ENCODE data around the gene PAX5. TPM values are rescaled to one million over a fixed set of nuclear protein-coding genes. Genes with fewer than 3 reads are reported as not detected.

The PAX5 gene
- total RNA-seq, 1 experiment from 2014 or later, result not detected

DNA sequence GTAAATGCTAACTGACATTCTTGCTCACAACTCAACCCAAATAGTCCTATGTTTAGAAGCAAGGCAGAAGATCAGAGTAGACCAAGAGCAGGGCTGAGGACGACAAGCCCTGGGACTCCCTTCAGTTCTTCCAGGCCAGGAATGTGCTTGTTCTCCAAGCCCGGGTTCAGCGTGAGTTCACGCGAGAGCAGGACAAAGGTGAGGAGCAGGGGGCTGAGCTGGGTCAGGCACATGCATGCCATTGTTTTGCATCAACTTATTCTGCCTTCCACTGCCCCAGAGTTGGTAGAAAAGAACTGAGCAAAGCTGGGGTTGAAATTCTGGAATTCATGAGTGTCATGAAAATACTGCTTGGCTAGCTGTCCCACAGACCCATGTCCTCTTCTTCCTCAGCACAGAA, 206.5 kb downstream of the PAX5 start:
- intact Hi-C loops (cut with micrococcal nuclease; ENCODE audit: unreplicated experiment), result no loop called here
- Histone ChIP-seq H3K9me2 (ENCODE audit: insufficient read depth) (no peaks in the 10 kb centered on the region), H3K36me3 (ENCODE audit: low read depth) (no peaks in the 10 kb centered on the region), H4K20me1 (ENCODE audit: insufficient read depth) (no peaks in the 10 kb centered on the region), H3K4me1 (replicated peaks; ENCODE audit: insufficient read depth) (no peaks in the 10 kb centered on the region), H3K9me3 (ENCODE audit: insufficient read depth, low read depth) (no peaks in the 10 kb centered on the region), H3F3A (ENCODE audit: insufficient read depth, low read depth) (no peaks in the 10 kb centered on the region), H3K27me3 (ENCODE audit: insufficient read depth, low read depth) (peaks cover 30% of the 10 kb centered on the region), H3K4me3 (no peak overlapping the region), H2AFZ (no peak overlapping the region), H3K27ac (no peak overlapping the region), H3K4me2 (no peak overlapping the region), H3K79me2 (ENCODE audit: low read depth) (no peaks in the 10 kb centered on the region)
- ChIA-PET CTCF (no interaction called here), POLR2A (ENCODE audit: unreplicated experiment) (no interaction called here)
- no TSS peak for BruUV-seq (replicated peaks)
- DNase-seq, result no peak
- TF ChIP-seq EZH2 (IDR thresholded peaks at IDR 0.05; ENCODE audit: low read depth), result no peak
- TF ChIP-seq, protein P1, sequence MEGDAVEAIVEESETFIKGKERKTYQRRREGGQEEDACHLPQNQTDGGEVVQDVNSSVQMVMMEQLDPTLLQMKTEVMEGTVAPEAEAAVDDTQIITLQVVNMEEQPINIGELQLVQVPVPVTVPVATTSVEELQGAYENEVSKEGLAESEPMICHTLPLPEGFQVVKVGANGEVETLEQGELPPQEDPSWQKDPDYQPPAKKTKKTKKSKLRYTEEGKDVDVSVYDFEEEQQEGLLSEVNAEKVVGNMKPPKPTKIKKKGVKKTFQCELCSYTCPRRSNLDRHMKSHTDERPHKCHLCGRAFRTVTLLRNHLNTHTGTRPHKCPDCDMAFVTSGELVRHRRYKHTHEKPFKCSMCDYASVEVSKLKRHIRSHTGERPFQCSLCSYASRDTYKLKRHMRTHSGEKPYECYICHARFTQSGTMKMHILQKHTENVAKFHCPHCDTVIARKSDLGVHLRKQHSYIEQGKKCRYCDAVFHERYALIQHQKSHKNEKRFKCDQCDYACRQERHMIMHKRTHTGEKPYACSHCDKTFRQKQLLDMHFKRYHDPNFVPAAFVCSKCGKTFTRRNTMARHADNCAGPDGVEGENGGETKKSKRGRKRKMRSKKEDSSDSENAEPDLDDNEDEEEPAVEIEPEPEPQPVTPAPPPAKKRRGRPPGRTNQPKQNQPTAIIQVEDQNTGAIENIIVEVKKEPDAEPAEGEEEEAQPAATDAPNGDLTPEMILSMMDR (conservative IDR thresholded peaks at IDR 0.05), result no peak

DNA sequence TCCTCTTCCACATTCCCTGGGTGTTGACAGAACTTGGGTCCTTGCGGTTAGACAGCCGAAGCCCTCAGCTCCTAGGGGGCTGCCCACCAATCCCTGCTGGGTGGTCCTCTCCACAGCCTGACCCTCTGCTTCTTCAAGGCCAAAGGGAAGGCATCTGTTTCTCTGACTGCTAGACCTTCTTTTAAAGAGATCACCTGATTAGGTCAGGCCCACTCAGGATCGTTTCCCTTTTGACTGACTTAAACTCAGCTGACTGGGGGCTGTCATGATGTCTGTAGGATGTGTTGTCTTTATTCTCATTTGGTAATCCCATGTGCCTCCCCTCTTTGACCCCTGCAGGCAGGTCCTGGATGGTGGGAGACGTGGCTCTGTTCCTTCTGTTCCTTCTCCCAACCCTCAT, 207.5 kb downstream of the PAX5 start:
- H3K79me2 ChIP-seq (ENCODE audit: low read depth), result no peaks in the 10 kb centered on the region
- no peaks in the 10 kb centered on the region for H3K36me3 ChIP-seq (ENCODE audit: low read depth)
- TF ChIP-seq EZH2 (IDR thresholded peaks at IDR 0.05; ENCODE audit: low read depth), result no peak
- TF ChIP-seq, protein P1 (conservative IDR thresholded peaks at IDR 0.05), result no peak
- H4K20me1 ChIP-seq (ENCODE audit: insufficient read depth), result no peaks in the 10 kb centered on the region
- DNase-seq, result no peak
- no peaks in the 10 kb centered on the region for H3F3A ChIP-seq (ENCODE audit: insufficient read depth, low read depth)
- POLR2A ChIA-PET (ENCODE audit: unreplicated experiment), result no interaction called here
- intact Hi-C loops (cut with micrococcal nuclease; ENCODE audit: unreplicated experiment), result no loop called here
- no peak overlapping the region for H2AFZ ChIP-seq
- H3K27ac ChIP-seq, result no peak overlapping the region
- no peaks in the 10 kb centered on the region for H3K4me1 ChIP-seq (replicated peaks; ENCODE audit: insufficient read depth)
- peaks cover 32% of the 10 kb centered on the region for H3K27me3 ChIP-seq (ENCODE audit: insufficient read depth, low read depth)
- BruUV-seq (replicated peaks), result no TSS peak
- CTCF ChIA-PET, result no interaction called here
- H3K9me2 ChIP-seq (ENCODE audit: insufficient read depth), result no peaks in the 10 kb centered on the region
- H3K9me3 ChIP-seq (ENCODE audit: insufficient read depth, low read depth), result no peaks in the 10 kb centered on the region
- H3K4me3 ChIP-seq, result no peak overlapping the region
- no peak overlapping the region for H3K4me2 ChIP-seq

DNA sequence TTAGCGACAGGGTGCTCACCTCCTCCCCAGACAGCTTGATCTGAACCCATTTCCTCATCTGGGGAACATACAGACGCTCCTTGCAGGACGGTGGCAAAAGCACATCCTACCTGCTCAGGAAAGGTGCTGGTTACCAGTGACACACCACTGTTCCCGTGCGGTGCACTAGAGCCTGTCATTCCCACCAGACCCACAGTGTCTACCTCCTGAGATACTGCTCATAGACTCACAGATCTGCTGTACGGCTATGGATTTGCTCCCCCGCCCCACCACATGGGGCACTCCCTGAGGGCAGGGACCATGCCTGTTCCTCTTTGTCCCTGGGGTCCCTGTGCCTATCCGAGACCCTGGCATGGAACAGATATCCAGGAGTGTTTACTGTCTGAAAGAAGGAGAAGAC, 208.9 kb downstream of the PAX5 start:
- Histone ChIP-seq H3K4me2 (no peak overlapping the region), H4K20me1 (ENCODE audit: insufficient read depth) (no peaks in the 10 kb centered on the region), H3K4me1 (replicated peaks; ENCODE audit: insufficient read depth) (no peaks in the 10 kb centered on the region), H3K36me3 (ENCODE audit: low read depth) (no peaks in the 10 kb centered on the region), H3K27me3 (ENCODE audit: insufficient read depth, low read depth) (peaks cover 43% of the 10 kb centered on the region), H3K79me2 (ENCODE audit: low read depth) (no peaks in the 10 kb centered on the region), H3K9me2 (ENCODE audit: insufficient read depth) (no peaks in the 10 kb centered on the region), H2AFZ (no peak overlapping the region), H3K9me3 (ENCODE audit: insufficient read depth, low read depth) (no peaks in the 10 kb centered on the region), H3K4me3 (no peak overlapping the region), H3K27ac (no peak overlapping the region), H3F3A (ENCODE audit: insufficient read depth, low read depth) (no peaks in the 10 kb centered on the region)
- CTCF ChIA-PET, result no interaction called here
- intact Hi-C loops (cut with micrococcal nuclease; ENCODE audit: unreplicated experiment), result no loop called here
- BruUV-seq (replicated peaks), result no TSS peak
- DNase-seq, result no peak
- no peak for TF ChIP-seq EZH2 (IDR thresholded peaks at IDR 0.05; ENCODE audit: low read depth)
- TF ChIP-seq, protein P1 (conservative IDR thresholded peaks at IDR 0.05), result no peak
- POLR2A ChIA-PET (ENCODE audit: unreplicated experiment), result no interaction called here
